HG03196 (cell line): Measurements from ENCODE around the gene ACCS.

ENCODE experiments used
- ATAC-seq: cut with Tn5 transposase; IDR thresholded peaks from one replicate; pipeline ENCODE4 v1.9.1; 2021; ENCODE audit not compliant: unreplicated experiment

Gene ACCS

DNA sequence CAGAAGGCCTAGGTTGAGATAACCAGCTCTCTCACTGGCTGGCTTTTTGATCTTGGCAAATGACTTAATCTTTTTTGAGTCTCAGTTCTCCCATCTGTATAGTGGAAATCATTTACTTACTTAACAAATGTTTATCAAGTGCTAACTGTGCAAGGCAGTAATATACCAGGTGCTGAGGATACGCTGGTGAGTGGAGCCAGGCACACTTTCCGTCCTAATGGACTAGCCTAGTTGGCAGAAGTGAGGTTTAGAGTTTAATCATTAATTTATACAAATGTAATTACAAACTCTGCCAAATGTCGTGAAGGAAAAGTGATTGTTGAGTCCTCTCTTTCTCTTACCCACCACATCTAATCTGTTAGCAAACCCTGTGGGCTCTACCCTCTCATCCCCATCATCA lies 62.7 kb downstream of the ACCS start:
- no peak for ATAC-seq

- no peak for ATAC-seq
These were observed 64.7 kb downstream of the ACCS start for GRCh38 chr11:44130751-44131150.

DNA sequence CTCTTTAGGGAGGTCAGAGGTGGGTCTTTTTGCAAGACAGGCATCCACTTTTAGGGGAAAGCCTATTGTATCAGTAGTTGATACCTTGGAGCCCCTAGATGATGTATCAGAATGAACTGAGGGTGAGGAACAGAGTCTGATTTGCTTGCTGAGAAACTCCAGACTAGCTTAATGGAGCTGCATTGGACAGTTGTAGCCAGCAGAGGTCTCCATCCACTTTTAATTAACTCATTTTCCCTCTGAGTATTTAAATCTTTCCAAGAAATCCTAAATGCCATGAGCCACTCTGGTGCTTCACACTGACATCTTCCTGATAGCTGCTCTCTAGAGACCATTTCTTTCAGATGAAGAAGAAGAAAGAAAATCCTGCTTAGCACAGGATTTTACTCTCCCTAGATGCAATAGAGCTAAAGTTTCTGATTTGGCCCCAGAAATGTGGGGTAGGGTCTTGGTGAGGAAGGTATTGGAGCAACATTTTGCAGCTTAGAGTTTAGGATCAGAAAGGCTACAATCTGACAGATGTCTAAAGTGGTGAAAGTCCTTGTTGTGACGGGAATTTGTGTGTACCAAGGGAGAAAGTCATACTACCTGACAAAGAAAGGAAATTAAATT lies 67.4 kb downstream of the ACCS start:
- ATAC-seq = no peak
